GM21367 (cell line): Measurements from ENCODE around the gene STARD5.

Experiments used
- ATAC-seq: cut with Tn5 transposase; IDR thresholded peaks from one replicate; pipeline ENCODE4 v1.9.1; 2021; ENCODE audit not compliant: unreplicated experiment

STARD5 gene

GRCh38 chr15:81312790-81313543, 11.0 kb downstream of the STARD5 start:
- no peak for ATAC-seq

GRCh38 chr15:81311752-81312464, 12.0 kb downstream of the STARD5 start:
- no peak for ATAC-seq

- no peak for ATAC-seq
Measured at GRCh38 chr15:81310480-81310879, 13.5 kb downstream of the STARD5 start.

GRCh38 chr15:81309647-81310450, 14.1 kb downstream of the STARD5 start:
- no peak for ATAC-seq

- no peak for ATAC-seq
Measured at GRCh38 chr15:81308260-81308659, 15.7 kb downstream of the STARD5 start.

- no peak for ATAC-seq
Measured at GRCh38 chr15:81304226-81304625, 19.7 kb downstream of the STARD5 start.

- no peak for ATAC-seq
Measured at GRCh38 chr15:81303244-81304225, 20.4 kb downstream of the STARD5 start.

- ATAC-seq: peak; percentile 15
Measured at GRCh38 chr15:81302701-81303109, 21.2 kb downstream of the STARD5 start.

- peak; percentile 69 for ATAC-seq
Measured at GRCh38 chr15:81301815-81302399, 22.0 kb downstream of the STARD5 start.

GRCh38 chr15:81301385-81301784, 22.6 kb downstream of the STARD5 start:
- no peak for ATAC-seq

- no peak for ATAC-seq
Measured at GRCh38 chr15:81299630-81300273, 24.2 kb downstream of the STARD5 start.

GRCh38 chr15:81299156-81299555, 24.8 kb downstream of the STARD5 start:
- no peak for ATAC-seq

- ATAC-seq: no peak
Measured at GRCh38 chr15:81298611-81299010, 25.3 kb downstream of the STARD5 start.

- no peak for ATAC-seq
Measured at GRCh38 chr15:81297603-81298575, 26.1 kb downstream of the STARD5 start.

- ATAC-seq: no peak
Measured at GRCh38 chr15:81297147-81297572, 26.8 kb downstream of the STARD5 start.

GRCh38 chr15:81296673-81297072, 27.3 kb downstream of the STARD5 start:
- peak; percentile 41 for ATAC-seq

GRCh38 chr15:81296186-81296585, 27.8 kb downstream of the STARD5 start:
- ATAC-seq: no peak

- ATAC-seq: no peak
Measured at GRCh38 chr15:81295486-81296121, 28.3 kb downstream of the STARD5 start.
